H1 (cell line): ENCODE results near the gene GPR162. TPM values are rescaled to one million over a fixed set of nuclear protein-coding genes. Genes with fewer than 3 reads are reported as not detected.

ENCODE experiments used
- CTCF ChIA-PET: fragments of 300-600 bp; sonication (Branson Sonifier 250); formaldehyde crosslinking; loops from one replicate; lab custom pipeline; 2021; ENCODE audit not compliant: partially characterized antibody; lab: Charles Lee
- POLR2A ChIA-PET: fragments of 300-600 bp; sonication (Branson Sonifier 250); formaldehyde crosslinking; loops from one replicate; lab custom pipeline; 2021; ENCODE audit warnings: inconsistent platforms; ENCODE audit not compliant: partially characterized antibody; lab: Charles Lee
- DNase-seq, 2 experiments: peaks; one replicate each; pipeline versions ENCODE4 v3.0.0 to v3.0.0-alpha.2; 2010 to 2022; ENCODE audit warnings: low spot score in 2 of 2, low read depth in 1 of 2, mixed read lengths in 1 of 2
- FAIRE-seq: peaks from 2 replicates; lab custom pipeline; 2011; peaks lifted over from hg19 to GRCh38; lab: Jason Lieb, UNC
- H2AFZ ChIP-seq: 2 replicates; pipeline ENCODE4 v1.8.1; 2012; ENCODE audit warnings: low read length, inconsistent platforms
- H2AK5ac ChIP-seq: 2 replicates; pipeline ENCODE4 v1.6.1; 2013; ENCODE audit warnings: low read depth, low read length
- H2BK120ac ChIP-seq: replicated peaks from 2 replicates; pipeline ENCODE3; 2013; ENCODE audit warnings: low read depth, low read length, inconsistent platforms
- H2BK12ac ChIP-seq: 2 replicates; pipeline ENCODE4 v1.6.1; 2013; ENCODE audit warnings: low read depth, low read length
- H2BK15ac ChIP-seq: 2 replicates; pipeline ENCODE4 v1.6.1; 2013; ENCODE audit warnings: low read length
- H2BK20ac ChIP-seq: 2 replicates; pipeline ENCODE4 v1.6.1; 2013; ENCODE audit warnings: low read length
- H2BK5ac ChIP-seq: 2 replicates; pipeline ENCODE4 v1.6.1; 2013; ENCODE audit warnings: low read depth, low read length
- H3K14ac ChIP-seq: 2 replicates; pipeline ENCODE4 v1.6.1; 2013; ENCODE audit warnings: inconsistent platforms; ENCODE audit not compliant: insufficient read length
- H3K18ac ChIP-seq: 2 replicates; pipeline ENCODE4 v1.6.1; 2013; ENCODE audit warnings: low read length; ENCODE audit errors: extremely low read depth
- H3K23ac ChIP-seq: 2 replicates; pipeline ENCODE4 v1.6.1; 2013; ENCODE audit warnings: inconsistent platforms; ENCODE audit not compliant: insufficient read length
- H3K23me2 ChIP-seq: 2 replicates; pipeline ENCODE4 v1.6.1; 2013; ENCODE audit warnings: low read depth, low read length
- H3K27ac ChIP-seq: 2 replicates; pipeline ENCODE4 v1.6.1; 2011; ENCODE audit warnings: low read depth, low read length, inconsistent platforms
- H3K27me3 ChIP-seq, 4 experiments: replicated peaks in 1 of 4; 1 replicate in 1 of 4; 2 replicates in 3 of 4; pipeline versions ENCODE4 v1.6.1 to v1.8.1; 2011 to 2013; ENCODE audit warnings: low read length in 3 of 4, mild to moderate bottlenecking in 3 of 4, inconsistent platforms in 2 of 4, mixed read lengths in 2 of 4, moderate library complexity in 1 of 4; ENCODE audit not compliant: control insufficient read depth in 3 of 4, insufficient read depth in 3 of 4; ENCODE audit errors: extremely low read depth in 1 of 4
- H3K36me3 ChIP-seq, 4 experiments: 2 replicates each; pipeline versions ENCODE4 v1.6.1 to v1.8.1; 2011 to 2013; ENCODE audit warnings: mild to moderate bottlenecking in 4 of 4, low read length in 3 of 4, moderate library complexity in 2 of 4, control low read depth in 1 of 4, inconsistent platforms in 1 of 4; ENCODE audit not compliant: insufficient read depth in 4 of 4, control insufficient read depth in 2 of 4
- H3K4ac ChIP-seq: replicated peaks from 2 replicates; pipeline ENCODE3; 2013; ENCODE audit warnings: low read length, low read depth, mixed read lengths, inconsistent platforms; ENCODE audit not compliant: insufficient read length
- H3K4me1 ChIP-seq, 4 experiments: replicated peaks in 1 of 4; 1 replicate in 1 of 4; 2 replicates in 3 of 4; pipeline versions ENCODE4 v1.6.1 to v1.8.1; 2011 to 2013; ENCODE audit warnings: low read length in 3 of 4, inconsistent platforms in 2 of 4, mixed read lengths in 1 of 4; ENCODE audit not compliant: insufficient read depth in 4 of 4, control insufficient read depth in 3 of 4
- H3K4me2 ChIP-seq, 2 experiments: 2 replicates each; pipeline versions ENCODE4 v1.6.1 to v1.8.1; 2011 to 2013; ENCODE audit warnings: low read depth in 2 of 2, low read length in 2 of 2, control low read depth in 1 of 2, inconsistent platforms in 1 of 2, mild to moderate bottlenecking in 1 of 2; ENCODE audit not compliant: insufficient read depth in 1 of 2
- H3K4me3 ChIP-seq, 4 experiments: fragments of 200-600, 300-600 bp in 1 of 4; sonication (generic), shearing (Covaris generic), sonication (Bioruptor Twin) in 1 of 4; 2 replicates each; pipeline versions ENCODE4 v1.5.1 to v1.8.1; 2011 to 2016; ENCODE audit warnings: low read length in 4 of 4, low read depth in 3 of 4, control low read depth in 2 of 4, inconsistent platforms in 2 of 4, mild to moderate bottlenecking in 2 of 4, mixed read lengths in 1 of 4, moderate library complexity in 1 of 4; ENCODE audit not compliant: insufficient read depth in 2 of 4; ENCODE audit errors: extremely low read depth in 1 of 4
- H3K56ac ChIP-seq: replicated peaks from 2 replicates; pipeline ENCODE3; 2013; ENCODE audit warnings: low read depth, mild to moderate bottlenecking, mixed read lengths, low read length, inconsistent platforms; ENCODE audit not compliant: insufficient read length
- H3K79me1 ChIP-seq: 2 replicates; pipeline ENCODE4 v1.6.1; 2013; ENCODE audit warnings: low read depth, low read length, control low read depth
- H3K79me2 ChIP-seq, 2 experiments: 2 replicates each; pipeline versions ENCODE4 v1.6.1 to v1.8.1; 2012 to 2013; ENCODE audit warnings: low read length in 2 of 2, mild to moderate bottlenecking in 2 of 2, inconsistent platforms in 1 of 2; ENCODE audit not compliant: insufficient read depth in 2 of 2, control insufficient read depth in 1 of 2
- H3K9ac ChIP-seq, 4 experiments: replicated peaks in 1 of 4; 1 replicate in 1 of 4; 2 replicates in 3 of 4; pipeline versions ENCODE4 v1.6.1 to v1.8.1; 2011 to 2013; ENCODE audit warnings: low read depth in 3 of 4, low read length in 3 of 4, control low read depth in 2 of 4, mild to moderate bottlenecking in 2 of 4, moderate library complexity in 2 of 4, inconsistent platforms in 1 of 4; ENCODE audit errors: extremely low read depth in 1 of 4
- H3K9me3 ChIP-seq, 2 experiments: 2 replicates each; pipeline versions ENCODE4 v1.6.1 to v1.8.1; 2012 to 2013; ENCODE audit warnings: mild to moderate bottlenecking in 2 of 2, moderate library complexity in 2 of 2, control low read depth in 1 of 2, inconsistent platforms in 1 of 2, low read depth in 1 of 2, low read length in 1 of 2, mixed read lengths in 1 of 2; ENCODE audit not compliant: insufficient read depth in 2 of 2
- H4K20me1 ChIP-seq, 2 experiments: replicated peaks in 1 of 2; 2 replicates each; pipeline versions ENCODE3 to v1.8.1; 2011 to 2013; ENCODE audit warnings: inconsistent platforms in 2 of 2, low read length in 2 of 2, mild to moderate bottlenecking in 1 of 2; ENCODE audit not compliant: insufficient read depth in 2 of 2, control insufficient read depth in 1 of 2
- H4K5ac ChIP-seq: 2 replicates; pipeline ENCODE4 v1.6.1; 2013; ENCODE audit warnings: low read length, low read depth, mixed read lengths, inconsistent platforms; ENCODE audit not compliant: insufficient read length
- H4K8ac ChIP-seq: 2 replicates; pipeline ENCODE4 v1.8.0; 2013; ENCODE audit warnings: mild to moderate bottlenecking, moderate library complexity, low read length, inconsistent platforms; ENCODE audit not compliant: insufficient read depth; ENCODE audit errors: extremely low read depth
- H4K91ac ChIP-seq: replicated peaks from 2 replicates; pipeline ENCODE3; 2013; ENCODE audit warnings: low read length, mixed read lengths, inconsistent platforms; ENCODE audit not compliant: insufficient read length
- ASH2L ChIP-seq: fragments of 200-600, 300-600 bp; sonication (generic); IDR thresholded peaks from one replicate; pipeline ENCODE4 v1.7.1; 2017; ENCODE audit warnings: low read length
- EZH2 ChIP-seq: fragments of 200-600 bp; sonication (generic); IDR thresholded peaks from 2 replicates; pipeline ENCODE4 v1.7.1; 2012; ENCODE audit warnings: low read depth, mild to moderate bottlenecking, moderate library complexity, low read length, inconsistent platforms; ENCODE audit not compliant: severe bottlenecking
- GTF2F1 ChIP-seq: IDR thresholded peaks from 2 replicates; pipeline ENCODE4 v1.6.1; 2012; ENCODE audit warnings: low read depth, low read length, improper control_type of control experiment, borderline replicate concordance
- SUZ12 ChIP-seq: fragments of 200-600 bp; sonication (generic); IDR thresholded peaks from 2 replicates; pipeline ENCODE4 v1.6.1; 2012; ENCODE audit warnings: mild to moderate bottlenecking, inconsistent platforms, low read length, moderate library complexity, mixed read lengths
- WGBS, 2 experiments: shearing (Covaris generic) in 1 of 2; methylation state at CpG; one replicate each; pipeline versions ENCODE4 v1.1.6 to v1.1.7; 2013 to 2015; ENCODE audit warnings: low lambda C conversion rate in 2 of 2, mixed read lengths in 2 of 2, inconsistent platforms in 1 of 2, low coverage in 1 of 2, missing lambda C conversion rate in 1 of 2; ENCODE audit not compliant: insufficient replicate concordance in 2 of 2, insufficient coverage in 1 of 2, insufficient read length in 1 of 2; ENCODE audit errors: extremely low coverage in 1 of 2, missing lambda C conversion rate in 1 of 2; 5-methylcytosine and 5-hydroxymethylcytosine counted together
- polyA plus RNA-seq, 7 experiments: library from polyadenylated mRNA; depleted of rRNA in 3 of 7; stranded (reverse) in 5 of 7; unstranded in 2 of 7; fragments of >200 nt in 5 of 7; fragments of 200-250 nt in 2 of 7; gene quantifications; 1 replicate in 5 of 7; 2 replicates in 1 of 7; 4 replicates in 1 of 7; pipeline versions ENCODE4 v1.2.1 to v1.2.3, GENCODE V29; 2011 to 2013; ENCODE audit warnings: missing spikeins in 2 of 7, mixed read lengths in 2 of 7
- total RNA-seq: library from RNA; stranded (reverse); fragmentation: NEBNext Ultra II Directional; extraction: Animal tissue kit (Norgen Biotek cat#: 25700); gene quantifications from 2 replicates; pipeline ENCODE4 v1.2.1, GENCODE V29; 2021

Gene GPR162
- total and polyA plus RNA-seq, 2 of the 8 experiments (the other 6 are each of a cell fraction or from before 2014, with no cell fraction given) = 7.3 to 8.8 TPM

DNA sequence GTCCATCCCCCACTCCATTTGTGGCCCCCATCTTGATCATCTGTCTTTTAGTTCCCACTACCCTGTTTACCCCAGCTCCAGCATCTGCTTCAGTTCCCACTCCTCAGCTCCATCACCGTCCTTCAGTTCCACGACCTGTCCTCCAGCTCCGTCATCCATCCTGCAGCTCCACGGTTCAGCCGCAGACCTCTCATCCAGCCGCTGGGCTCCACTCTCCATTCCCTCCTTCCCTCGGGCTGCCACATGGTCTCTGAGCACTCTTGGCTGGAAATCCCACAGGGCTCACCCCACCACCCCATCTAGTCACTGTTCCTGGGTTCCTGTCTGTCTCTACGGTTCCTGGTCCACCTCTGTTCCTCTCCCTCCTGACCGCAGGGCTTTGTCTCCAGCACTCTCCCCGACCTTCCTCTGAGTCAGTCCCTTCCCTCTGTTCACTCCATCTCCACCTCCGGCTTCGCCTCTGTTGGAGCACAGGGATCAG, 3.3 kb downstream of the GPR162 start:
- Histone ChIP-seq H4K20me1 (peaks cover 0 to 4% of the 10 kb centered on the region in 2 experiments), H3K79me1 (no peaks in the 10 kb centered on the region; the same call in 1 of the 2 replicates), H3K23me2 (peaks cover 28% of the 10 kb centered on the region), H3K27me3 (peaks cover 0 to 12% (median 8%) of the 10 kb centered on the region in 4 experiments; a peak in 5 of 7 replicates), H4K5ac (no peak overlapping the region), H3K23ac (no peak overlapping the region), H2BK20ac (peak overlapping the region; percentile 87; the same call in 1 of the 2 replicates), H2AFZ (no peak overlapping the region), H3K9me3 (no peaks in the 10 kb centered on the region), H3K18ac (peak overlapping the region; percentile 80), H4K8ac (peak overlapping the region; percentile 60), H3K36me3 (no peaks in the 10 kb centered on the region), H2BK5ac (peak overlapping the region; percentile 50; the same call in 1 of the 2 replicates), H2BK12ac (peak overlapping the region; percentile 1; the same call in 1 of the 2 replicates), H3K27ac (no peak overlapping the region), H3K4ac (no peak overlapping the region), H3K4me3 (peak overlapping the region; percentile 8 to 53 (median 28); a peak in 6 of 8 replicates), H3K4me1 (peaks cover 8 to 50% (median 29%) of the 10 kb centered on the region in 4 experiments), H3K56ac (no peak overlapping the region), H2BK15ac (peak overlapping the region; percentile 6), H3K79me2 (peaks cover 0 to 5% of the 10 kb centered on the region in 2 experiments; a peak in 1 of 4 replicates), H4K91ac (no peak overlapping the region), H3K14ac (no peak overlapping the region)
- DNase-seq (peak in 1 of 2 experiments; percentile 47), FAIRE-seq (no peak)
- CTCF ChIA-PET = interaction anchor here (0.5 to 23.7 kb wide), 34 partner anchors 9 to 975 kb away, joined by 3 to 532 read pairs (median 6); partner anchors contain the start of genes CD4, CDCA3, COPS7A and GAPDH
- POLR2A ChIA-PET = interaction anchor here (0.6 to 27.1 kb wide), 19 partner anchors 11 to 291 kb away, joined by 3 to 388 read pairs (median 4); partner anchors contain the start of genes CD4, CDCA3, GAPDH and GNB3
- WGBS, 2 experiments = 66% methylated on average over 12 of the region's 12 CpGs; no CpG with 5 or more reads in 1 of the 2 experiments
- TF ChIP-seq EZH2 (no peak), ASH2L (no peak), SUZ12 (no peak), GTF2F1 (no peak)
- TF ChIP-seq, all 59 proteins: peak for 0
- H2BK120ac ChIP-seq = no peak overlapping the region
- peak overlapping the region; percentile 51 to 79 for H3K4me2 ChIP-seq
- no peak overlapping the region; a peak in 1 of 7 replicates for H3K9ac ChIP-seq
- no peak overlapping the region for H2AK5ac ChIP-seq
